ENCODE measurements around the gene ACER2. TPM values are rescaled to one million over a fixed set of nuclear protein-coding genes. Genes with fewer than 3 reads are reported as not detected.

Gene ACER2
- total RNA-seq, 1 experiment from 2014 or later = 9.6 TPM

DNA sequence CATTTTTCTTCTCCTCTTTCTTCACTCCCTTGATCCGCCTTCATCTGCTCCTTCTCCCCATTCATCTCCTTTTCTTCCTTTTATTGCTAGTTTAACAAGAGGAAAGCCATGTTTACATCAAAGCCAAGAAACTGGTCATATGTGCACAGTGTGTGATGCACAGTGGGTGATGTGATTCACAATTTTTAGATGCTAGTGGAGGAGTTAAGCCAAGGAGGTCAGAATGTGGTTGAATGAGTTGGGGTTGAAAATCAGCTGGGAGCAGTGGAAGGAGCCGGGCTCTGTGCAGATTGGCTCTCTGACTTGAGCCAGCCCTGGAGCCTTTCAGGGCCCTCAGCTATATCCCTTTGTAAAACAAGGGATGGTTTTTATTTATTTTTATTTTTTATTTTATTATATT is 7.3 kb downstream of the ACER2 start:
- H3K14ac ChIP-seq (ENCODE audit: insufficient read depth, low read length) = no peak overlapping the region
- TF ChIP-seq CTCF (conservative IDR thresholded peaks at IDR 0.05) = no peak
- no peak overlapping the region for H3K4me3 Mint-ChIP-seq
- peaks cover 16 to 19% of the 10 kb centered on the region in 2 experiments for H3K4me1 Mint-ChIP-seq
- DNase-seq = no peak
- no peak overlapping the region for H4K91ac ChIP-seq (ENCODE audit: insufficient read length, low read depth, low read length)
- no peak overlapping the region for H2BK5ac ChIP-seq (ENCODE audit: insufficient read length, low read length)
- no CpG with 5 or more reads among the region's 2 CpGs for WGBS (ENCODE audit: extremely low coverage, insufficient read length, low lambda C conversion rate)
- H3K9me3 Mint-ChIP-seq = peaks cover 0 to 6% of the 10 kb centered on the region in 2 experiments; a peak in 2 of 5 replicates
- no peak overlapping the region for H3K18ac ChIP-seq (ENCODE audit: insufficient read length, low read depth, low read length)
- no peak overlapping the region for H3T11ph ChIP-seq (ENCODE audit: low read length)
- H3K23me2 ChIP-seq (ENCODE audit: insufficient read length, low read depth, low read length, poor library complexity, severe bottlenecking) = no peaks in the 10 kb centered on the region
- H3K9me3 ChIP-seq (ENCODE audit: control insufficient read depth, low read depth, low read length) = no peaks in the 10 kb centered on the region
- H3K36me3 Mint-ChIP-seq (ENCODE audit: insufficient read depth in 1 of 3, low read depth in 3 of 3) = peaks cover 5 to 45% (median 30%) of the 10 kb centered on the region in 3 experiments
- no peak overlapping the region for H4K8ac ChIP-seq (replicated peaks; ENCODE audit: insufficient read length, low read depth, low read length)
- H3K4ac ChIP-seq (ENCODE audit: low read depth, low read length) = no peak overlapping the region
- H3K23ac ChIP-seq (ENCODE audit: insufficient read length, low read depth, low read length) = no peak overlapping the region
- H3K79me2 ChIP-seq (ENCODE audit: insufficient read depth, low read length) = peaks cover 2% of the 10 kb centered on the region; the same call in 1 of the 2 replicates
- H3K27me3 Mint-ChIP-seq (ENCODE audit: low read depth) = no peaks in the 10 kb centered on the region
- no peaks in the 10 kb centered on the region for H4K20me1 ChIP-seq (ENCODE audit: control insufficient read depth, insufficient read depth, insufficient read length)
- H3K79me1 ChIP-seq (ENCODE audit: insufficient read depth, low read depth, low read length, poor library complexity, severe bottlenecking) = no peaks in the 10 kb centered on the region
- no peaks in the 10 kb centered on the region for H3K27me3 ChIP-seq (ENCODE audit: insufficient read depth, low read length)
- no peak overlapping the region for H2BK15ac ChIP-seq (ENCODE audit: low read depth, low read length)
- H3K56ac ChIP-seq (ENCODE audit: insufficient read length, low read depth, low read length) = no peak overlapping the region
- no peak overlapping the region for H4K5ac ChIP-seq (ENCODE audit: insufficient read length, low read depth, low read length)
- H3K4me1 ChIP-seq (ENCODE audit: insufficient read depth, low read length) = peaks cover 2% of the 10 kb centered on the region; the same call in 1 of the 2 replicates
- H2BK120ac ChIP-seq (ENCODE audit: low read depth, low read length, poor library complexity, severe bottlenecking) = no peak overlapping the region
- H2AK5ac ChIP-seq (ENCODE audit: insufficient read length, low read length) = no peak overlapping the region
- H2AFZ ChIP-seq (ENCODE audit: low read length) = no peak overlapping the region
- H3K9ac ChIP-seq (ENCODE audit: extremely low read depth, insufficient read length, low read length) = no peak overlapping the region
- no peak overlapping the region for H3K27ac ChIP-seq (ENCODE audit: insufficient read length, low read depth, low read length)
- no peak overlapping the region for H3K4me2 ChIP-seq (ENCODE audit: insufficient read depth, insufficient read length, low read length)
- H2BK12ac ChIP-seq (ENCODE audit: insufficient read length, low read depth, low read length) = no peak overlapping the region
- no peak overlapping the region for H2BK20ac ChIP-seq (ENCODE audit: low read depth, low read length, poor library complexity, severe bottlenecking)
- no peak overlapping the region for H3K27ac Mint-ChIP-seq

Measured in H9 (cell line).